ENCODE results near the gene DEFB118.
"Not testable (repeated sequence)": the region's sequence is repeated elsewhere in the genome, so short reads cannot be mapped to it uniquely, and the experiment has no call there.

Gene DEFB118

GRCh38 chr20:31368301-31368700 is at the start of gene DEFB118:
Gene DEFB118, plus strand, starts transcription at chr20:31368601. Its CDS starts 50 bp downstream, at chr20:31368651.
- no peak for DNase-seq (ENCODE audit: low read depth in 2 of 2)
- TF ChIP-seq CTCF (IDR thresholded peaks at IDR 0.05; ENCODE audit: low read depth, low read length): no peak
- H3K4me3 ChIP-seq (replicated peaks in 1 of 2; ENCODE audit: low read depth in 2 of 2, low read length in 2 of 2): no peak within 1 kb of the TSS

- no peak for TF ChIP-seq CTCF (IDR thresholded peaks at IDR 0.05; ENCODE audit: low read depth, low read length)
- no peak for DNase-seq (ENCODE audit: low read depth in 2 of 2)
- H3K4me3 ChIP-seq (replicated peaks in 1 of 2; ENCODE audit: low read depth in 2 of 2, low read length in 2 of 2): no peak overlapping the region
Measured at GRCh38 chr20:31322504-31322903, 45.9 kb upstream of the DEFB118 start.

GRCh38 chr20:31330893-31331292 is 37.5 kb upstream of the DEFB118 start:
- no peak overlapping the region for H3K4me3 ChIP-seq (replicated peaks in 1 of 2; ENCODE audit: low read depth in 2 of 2, low read length in 2 of 2)
- no peak for TF ChIP-seq CTCF (IDR thresholded peaks at IDR 0.05; ENCODE audit: low read depth, low read length)
- no peak for DNase-seq (ENCODE audit: low read depth in 2 of 2)

GRCh38 chr20:31341470-31341869 is 26.9 kb upstream of the DEFB118 start:
- TF ChIP-seq CTCF (IDR thresholded peaks at IDR 0.05; ENCODE audit: low read depth, low read length): no peak
- no peak overlapping the region for H3K4me3 ChIP-seq (replicated peaks in 1 of 2; ENCODE audit: low read depth in 2 of 2, low read length in 2 of 2)
- no peak for DNase-seq (ENCODE audit: low read depth in 2 of 2)

- TF ChIP-seq CTCF (IDR thresholded peaks at IDR 0.05; ENCODE audit: low read depth, low read length): no peak
- no peak overlapping the region for H3K4me3 ChIP-seq (replicated peaks in 1 of 2; ENCODE audit: low read depth in 2 of 2, low read length in 2 of 2)
- DNase-seq (ENCODE audit: low read depth in 2 of 2): no peak
Measured at GRCh38 chr20:31355981-31356380, 12.4 kb upstream of the DEFB118 start.

GRCh38 chr20:31363295-31363694 is 5.1 kb upstream of the DEFB118 start:
- TF ChIP-seq CTCF (IDR thresholded peaks at IDR 0.05; ENCODE audit: low read depth, low read length): no peak
- no peak for DNase-seq (ENCODE audit: low read depth in 2 of 2)
- no peak overlapping the region for H3K4me3 ChIP-seq (replicated peaks in 1 of 2; ENCODE audit: low read depth in 2 of 2, low read length in 2 of 2)

GRCh38 chr20:31364272-31364671 is 4.1 kb upstream of the DEFB118 start:
- DNase-seq (ENCODE audit: low read depth in 2 of 2): not testable (repeated sequence)

More at GRCh38 chr20:31364272-31364671, 4.1 kb upstream of the DEFB118 start:
- not testable (repeated sequence) for H3K4me3 ChIP-seq (replicated peaks in 1 of 2; ENCODE audit: low read depth in 2 of 2, low read length in 2 of 2)
